Left hindlimb (tissue), 1 donor: ENCODE data around the gene POLR2A.
A peak's percentile ranks its signal among the peaks of the same experiment; 100 is the strongest.

Experiments
- DNase-seq: peaks from one replicate; pipeline ENCODE4 v3.0.0-alpha.2; 2018

Gene POLR2A

DNA sequence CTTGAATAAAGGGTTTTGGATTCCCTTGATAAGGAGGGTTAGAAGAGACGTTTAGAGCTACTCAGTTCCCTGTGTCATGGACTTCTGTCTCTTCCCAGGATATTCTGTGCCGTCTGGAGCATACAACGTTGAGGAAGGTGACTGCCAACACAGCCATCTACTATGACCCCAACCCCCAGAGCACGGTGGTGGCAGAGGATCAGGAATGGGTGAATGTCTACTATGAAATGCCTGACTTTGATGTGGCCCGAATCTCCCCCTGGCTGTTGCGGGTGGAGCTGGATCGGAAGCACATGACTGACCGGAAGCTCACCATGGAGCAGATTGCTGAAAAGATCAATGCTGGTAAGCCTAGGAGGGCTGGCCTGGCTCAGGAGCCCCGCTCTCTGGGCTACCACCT, 24.7 kb downstream of the POLR2A start:
- no peak for DNase-seq

DNA sequence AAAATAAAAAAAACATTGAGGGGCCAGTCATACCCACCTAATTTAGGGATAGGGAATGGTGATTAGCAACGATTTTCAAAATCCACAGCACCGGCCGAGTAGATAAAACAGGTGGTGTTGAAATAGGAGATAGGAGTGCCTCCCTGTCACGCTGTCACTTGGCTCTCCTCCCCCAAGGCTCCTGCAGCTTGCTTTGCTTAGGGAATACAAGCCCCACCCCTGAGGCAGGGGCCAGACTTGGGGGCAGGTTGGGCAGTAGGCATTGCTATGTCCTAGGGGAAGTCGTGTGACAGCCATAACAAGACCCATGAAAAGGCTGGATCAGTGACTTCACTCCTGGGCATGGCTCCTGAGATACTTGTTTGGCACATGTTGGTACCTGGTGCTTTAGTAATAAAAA, 25.8 kb downstream of the POLR2A start:
- DNase-seq = no peak

DNA sequence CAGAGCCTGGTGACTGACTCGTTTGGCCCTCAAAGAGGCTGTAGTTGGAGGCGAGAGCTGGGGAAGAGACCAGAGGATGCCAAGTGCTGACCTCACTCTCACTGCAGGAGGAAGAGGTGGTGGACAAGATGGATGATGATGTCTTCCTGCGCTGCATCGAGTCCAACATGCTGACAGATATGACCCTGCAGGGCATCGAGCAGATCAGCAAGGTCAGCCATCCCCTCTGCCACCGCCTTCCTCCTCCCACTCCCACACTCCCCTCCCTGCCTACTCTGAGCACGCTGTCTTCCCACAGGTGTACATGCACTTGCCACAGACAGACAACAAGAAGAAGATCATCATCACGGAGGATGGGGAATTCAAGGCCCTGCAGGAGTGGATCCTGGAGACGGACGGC, 26.9 kb downstream of the POLR2A start:
- DNase-seq = no peak

DNA sequence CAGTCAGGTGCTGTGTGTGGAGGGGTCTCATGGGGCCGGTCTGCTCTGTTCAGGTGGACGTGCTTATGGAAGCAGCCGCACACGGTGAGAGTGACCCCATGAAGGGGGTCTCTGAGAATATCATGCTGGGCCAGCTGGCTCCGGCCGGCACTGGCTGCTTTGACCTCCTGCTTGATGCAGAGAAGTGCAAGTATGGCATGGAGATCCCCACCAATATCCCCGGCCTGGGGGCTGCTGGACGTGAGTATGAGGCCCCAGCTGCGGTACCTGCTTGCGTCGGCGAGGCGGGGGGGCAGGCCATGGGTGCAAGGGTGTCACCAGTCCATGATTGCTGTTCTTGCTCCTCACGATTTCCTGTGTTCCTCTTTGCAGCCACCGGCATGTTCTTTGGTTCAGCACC, 27.9 kb downstream of the POLR2A start:
- no peak for DNase-seq

DNA sequence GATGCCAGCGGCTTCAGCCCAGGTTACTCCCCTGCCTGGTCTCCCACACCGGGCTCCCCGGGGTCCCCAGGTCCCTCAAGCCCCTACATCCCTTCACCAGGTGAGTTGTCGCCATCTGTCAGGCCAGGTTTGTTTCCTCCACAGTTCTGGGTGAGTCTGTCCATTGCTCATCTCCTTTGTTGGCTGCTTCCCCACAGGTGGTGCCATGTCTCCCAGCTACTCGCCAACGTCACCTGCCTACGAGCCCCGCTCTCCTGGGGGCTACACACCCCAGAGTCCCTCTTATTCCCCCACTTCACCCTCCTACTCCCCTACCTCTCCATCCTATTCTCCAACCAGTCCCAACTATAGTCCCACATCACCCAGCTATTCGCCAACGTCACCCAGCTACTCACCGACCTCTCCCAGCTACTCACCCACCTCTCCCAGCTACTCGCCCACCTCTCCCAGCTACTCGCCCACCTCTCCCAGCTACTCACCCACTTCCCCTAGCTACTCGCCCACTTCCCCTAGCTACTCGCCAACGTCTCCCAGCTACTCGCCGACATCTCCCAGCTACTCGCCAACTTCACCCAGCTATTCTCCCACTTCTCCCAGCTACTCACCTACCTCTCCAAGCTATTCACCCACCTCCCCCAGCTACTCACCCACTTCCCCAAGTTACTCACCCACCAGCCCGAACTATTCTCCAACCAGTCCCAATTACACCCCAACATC, 28.8 kb downstream of the POLR2A start:
- no peak for DNase-seq

DNA sequence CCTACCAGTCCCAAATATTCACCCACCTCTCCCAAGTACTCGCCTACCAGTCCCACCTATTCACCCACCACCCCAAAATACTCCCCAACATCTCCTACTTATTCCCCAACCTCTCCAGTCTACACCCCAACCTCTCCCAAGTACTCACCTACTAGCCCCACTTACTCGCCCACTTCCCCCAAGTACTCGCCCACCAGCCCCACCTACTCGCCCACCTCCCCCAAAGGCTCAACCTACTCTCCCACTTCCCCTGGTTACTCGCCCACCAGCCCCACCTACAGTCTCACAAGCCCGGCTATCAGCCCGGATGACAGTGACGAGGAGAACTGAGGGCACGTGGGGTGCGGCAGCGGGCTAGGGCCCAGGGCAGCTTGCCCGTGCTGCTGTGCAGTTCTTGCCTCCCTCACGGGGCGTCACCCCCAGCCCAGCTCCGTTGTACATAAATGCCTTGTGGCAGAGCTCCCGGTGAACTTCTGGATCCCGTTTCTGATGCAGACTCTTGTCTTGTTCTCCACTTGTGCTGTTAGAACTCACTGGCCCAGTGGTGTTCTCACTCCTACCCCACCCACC, 29.8 kb downstream of the POLR2A start:
- DNase-seq = no peak

DNA sequence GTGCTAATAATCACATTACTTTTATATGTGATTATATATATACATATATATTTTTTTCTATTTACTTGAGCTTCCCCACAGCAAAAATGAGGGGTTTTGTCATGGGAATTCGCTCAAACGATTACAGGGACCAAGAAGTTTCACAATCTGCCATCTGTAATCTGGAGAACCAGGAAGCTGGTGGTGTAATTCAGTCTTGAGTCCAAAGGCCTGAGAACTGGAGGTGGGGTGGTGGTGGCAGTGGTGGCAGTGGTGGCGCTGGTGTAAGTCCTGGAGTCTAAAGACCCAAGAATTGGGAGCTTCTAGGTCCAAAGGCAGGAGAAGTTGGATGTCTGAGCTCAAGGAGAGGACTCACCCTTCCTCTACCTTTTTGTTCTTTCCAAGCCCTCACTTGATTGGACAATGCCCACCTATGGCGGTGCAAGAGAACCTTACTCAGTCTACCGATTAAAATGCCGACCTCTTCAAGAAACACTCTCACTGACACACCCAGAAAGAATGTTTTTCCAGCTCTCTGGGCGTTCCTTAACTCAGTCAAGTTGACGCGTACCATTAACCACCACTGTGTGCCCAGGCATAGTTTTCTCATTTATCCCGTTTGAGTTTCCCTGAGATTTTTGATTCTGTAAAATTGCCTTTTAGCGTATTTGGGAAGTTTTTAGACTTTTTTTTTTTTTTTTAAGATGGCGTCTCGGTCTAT, 31.9 kb downstream of the POLR2A start:
- DNase-seq = no peak

DNA sequence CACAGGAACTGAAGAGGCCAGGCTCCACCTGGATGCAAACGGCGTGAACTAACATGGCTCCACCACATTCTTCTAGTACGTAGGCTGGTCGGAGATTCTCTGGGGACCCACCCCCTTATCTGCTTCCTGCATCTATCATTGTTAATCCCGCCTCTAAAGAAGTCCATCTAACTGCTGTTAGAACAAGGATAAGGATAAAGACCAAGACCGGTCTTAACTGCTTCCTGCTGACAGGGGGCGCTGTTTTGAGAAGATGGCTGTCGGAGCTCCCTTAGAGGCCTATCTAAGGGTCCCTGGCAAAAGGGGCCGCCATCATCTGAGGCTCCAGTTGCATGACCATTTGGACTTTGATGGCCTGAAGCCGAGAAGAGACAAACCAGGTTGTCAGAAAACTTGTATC, 38.9 kb downstream of the POLR2A start:
- no peak for DNase-seq

DNA sequence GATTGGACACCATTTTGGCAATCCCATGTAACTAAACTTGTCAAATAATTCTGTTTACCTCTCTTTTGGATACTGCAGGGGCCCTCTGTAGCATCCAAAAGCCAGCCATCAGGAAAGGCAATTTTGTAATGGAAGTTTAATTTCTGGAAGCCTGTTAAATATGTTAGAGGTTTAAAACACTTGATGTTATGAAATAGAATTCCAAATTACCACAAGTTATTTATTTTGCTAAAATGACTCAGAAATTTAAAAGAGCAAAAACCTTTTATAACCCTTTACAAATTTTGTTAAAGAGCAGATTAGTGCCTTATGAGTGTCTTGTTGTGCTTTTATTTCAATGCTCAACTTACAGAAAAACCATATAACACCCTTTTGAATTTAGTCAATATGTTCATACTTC, 44.7 kb downstream of the POLR2A start:
- no peak for DNase-seq

DNA sequence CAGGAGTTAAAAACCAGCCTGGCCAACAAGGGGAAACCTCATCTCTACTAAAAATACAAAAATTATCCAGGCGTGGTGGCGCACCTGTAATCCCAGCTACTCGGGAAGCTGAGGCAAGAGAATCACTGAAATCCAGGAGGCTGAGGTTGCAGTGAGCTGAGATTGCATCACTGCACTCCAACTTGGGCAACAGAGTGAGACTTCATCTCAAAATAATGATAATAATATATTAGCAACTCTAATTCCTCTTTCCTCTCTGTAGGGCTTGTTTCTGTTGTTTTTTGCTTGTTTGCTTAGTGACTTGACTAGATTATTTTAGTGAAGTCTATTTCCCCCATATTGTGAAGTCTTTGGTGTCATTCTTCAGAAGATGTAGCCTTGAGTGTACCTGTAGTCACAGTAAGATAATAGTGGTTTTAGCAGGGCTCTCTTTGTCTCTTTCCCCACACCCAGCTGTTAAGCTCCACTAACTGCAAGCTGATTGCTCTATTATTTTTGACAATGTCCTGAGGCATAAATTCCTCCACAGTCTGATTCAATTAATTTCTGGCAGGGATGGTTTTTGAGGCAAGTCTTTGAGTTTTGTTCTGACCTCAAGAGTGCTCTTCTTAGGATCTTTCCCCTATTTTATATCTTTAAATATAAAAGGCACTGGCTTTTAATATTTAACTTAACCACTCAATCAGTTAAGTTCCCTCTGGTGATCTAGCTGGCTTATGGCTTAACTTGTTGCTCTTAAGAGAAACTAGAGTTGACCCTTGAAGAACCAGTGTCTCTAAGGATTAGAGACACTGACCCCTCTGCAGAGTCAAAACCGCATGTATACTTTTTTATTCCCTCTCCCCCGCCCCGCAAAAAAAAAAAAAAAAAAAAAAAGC, 46.1 kb downstream of the POLR2A start:
- DNase-seq = no peak

DNA sequence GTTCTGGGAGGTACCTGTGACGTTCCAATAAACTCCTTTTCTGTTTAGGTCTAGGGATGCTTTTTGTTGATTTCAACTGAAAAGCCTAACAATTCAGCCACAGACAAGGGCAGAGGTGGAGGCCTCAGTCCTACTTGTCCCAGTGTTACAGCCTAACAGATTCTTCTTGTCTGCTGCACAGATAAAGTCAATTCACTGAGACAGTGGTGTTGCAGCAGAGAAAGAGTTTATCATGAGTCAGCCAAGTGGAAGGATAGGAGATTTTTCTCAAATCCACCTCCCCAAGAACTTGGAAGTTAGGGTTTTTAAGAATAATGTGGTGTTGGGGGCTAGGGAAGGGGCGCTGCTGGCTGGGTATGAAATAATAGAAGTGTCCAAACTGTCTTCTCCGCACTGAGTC, 53.9 kb downstream of the POLR2A start:
- no peak for DNase-seq

DNA sequence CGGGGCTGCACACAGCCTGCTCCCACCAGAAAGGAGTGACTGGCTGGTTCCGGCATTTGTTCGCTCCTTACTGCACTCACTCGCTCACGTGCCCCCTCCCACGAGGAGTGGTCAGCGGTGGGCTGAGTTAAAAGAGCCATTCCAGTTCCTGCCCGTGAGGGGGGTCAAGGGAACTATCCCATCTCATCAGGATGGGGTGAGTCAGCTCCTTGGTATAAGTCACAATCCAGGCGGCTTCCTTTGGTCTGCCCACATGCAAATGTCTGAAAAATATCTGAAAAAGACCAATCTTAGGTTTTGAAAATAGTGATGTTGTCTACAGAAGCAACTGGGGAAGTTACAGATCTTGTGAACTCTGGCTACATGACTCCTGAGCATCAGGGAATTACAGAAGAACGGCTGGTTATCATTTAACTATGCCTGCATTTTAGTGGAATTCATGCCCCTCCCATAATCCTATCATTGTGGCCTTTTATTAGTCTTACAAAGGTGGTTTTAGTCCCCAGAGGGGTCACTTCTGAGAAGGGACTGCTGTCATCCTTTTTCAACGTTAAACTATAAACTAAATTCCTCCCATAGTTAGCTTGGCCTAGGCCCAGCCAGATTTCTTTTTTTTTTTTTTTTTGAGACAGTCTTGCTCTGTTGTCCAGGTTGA, 54.9 kb downstream of the POLR2A start:
- DNase-seq = no peak

DNA sequence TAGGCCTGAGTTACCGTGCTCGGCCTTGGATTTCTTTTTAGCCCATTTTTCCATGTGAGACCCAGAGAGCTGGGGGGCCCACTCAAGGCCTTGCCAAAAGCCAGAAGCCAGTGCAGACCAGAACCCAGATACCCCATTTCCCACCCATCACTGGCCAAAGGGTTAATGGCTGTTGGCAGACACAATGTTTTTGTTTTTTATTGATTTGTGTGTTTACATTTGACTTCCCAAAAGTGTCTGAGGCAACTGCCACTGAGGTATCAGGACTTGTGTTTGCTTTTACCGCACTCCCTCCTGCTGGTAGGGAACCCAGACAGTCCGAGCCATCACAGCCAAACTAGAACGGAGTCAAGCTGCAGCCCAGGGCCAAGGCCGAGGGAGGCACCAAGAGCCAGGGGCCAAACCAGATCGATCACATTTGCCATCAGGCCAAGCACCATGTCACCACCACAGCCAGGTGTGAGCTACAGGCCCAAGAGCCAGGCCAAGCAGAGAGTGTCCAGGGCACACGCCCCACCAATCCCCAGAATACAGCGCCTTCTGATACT, 57.0 kb downstream of the POLR2A start:
- DNase-seq = no peak

DNA sequence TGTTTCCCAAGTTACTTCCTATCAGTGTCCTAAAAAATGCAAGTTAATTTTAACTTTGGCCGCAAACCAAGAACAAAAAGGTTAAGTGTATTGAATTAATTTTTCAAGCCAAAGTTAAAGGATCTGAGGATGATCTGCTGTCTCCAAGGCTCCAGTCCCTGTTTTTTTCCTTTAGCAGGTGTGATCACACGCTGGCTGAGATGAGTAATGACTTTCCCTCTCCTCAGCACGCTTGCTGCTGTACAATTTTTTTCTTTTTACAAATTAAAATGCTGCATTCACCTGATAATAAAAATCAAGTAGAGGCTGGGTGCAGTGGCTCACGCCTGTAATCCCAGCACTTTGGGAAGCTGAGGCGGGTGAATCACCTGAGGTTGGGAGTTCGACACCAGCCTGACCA, 60.7 kb downstream of the POLR2A start:
- no peak for DNase-seq

DNA sequence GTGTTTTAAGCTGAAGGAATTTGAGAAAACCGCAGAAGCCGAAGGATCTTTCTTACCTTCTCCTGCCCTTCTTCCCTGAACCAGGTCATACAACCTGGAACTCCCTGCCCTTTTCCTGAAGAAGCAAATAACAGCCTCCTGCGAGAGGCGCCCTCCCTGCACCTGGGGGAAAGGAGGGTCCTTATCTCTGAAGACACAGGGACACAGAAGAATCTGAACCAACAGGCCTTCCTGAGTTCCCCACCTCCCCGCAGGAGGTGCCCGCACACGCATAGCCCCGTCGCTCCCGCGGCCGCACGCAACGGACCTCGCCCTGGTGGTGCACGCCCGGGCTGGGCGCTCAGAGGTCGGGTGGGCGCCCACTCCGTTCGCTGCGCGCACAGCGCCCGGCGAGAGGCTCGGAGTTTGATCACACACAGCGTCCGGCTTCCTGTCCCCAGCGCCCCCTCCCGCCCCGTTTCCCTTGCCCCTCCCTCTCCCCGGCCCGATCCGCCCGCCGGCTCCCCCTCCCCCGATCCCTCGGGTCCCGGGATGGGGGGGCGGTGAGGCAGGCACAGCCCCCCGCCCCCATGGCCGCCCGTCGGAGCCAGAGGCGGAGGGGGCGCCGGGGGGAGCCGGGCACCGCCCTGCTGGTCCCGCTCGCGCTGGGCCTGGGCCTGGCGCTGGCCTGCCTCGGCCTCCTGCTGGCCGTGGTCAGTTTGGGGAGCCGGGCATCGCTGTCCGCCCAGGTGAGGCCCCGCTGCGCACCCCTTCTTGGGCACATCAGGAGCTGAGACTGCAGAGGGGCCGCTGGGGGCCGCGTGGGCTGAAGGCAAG, 64.6 kb downstream of the POLR2A start, which contains the start of gene TNFSF12:
TSS of gene TNFSF12 (plus strand) at position 474 of the 816 bp plus-strand sequence. CDS start at position 570, 96 bp downstream.
- peak; percentile 75 for DNase-seq
